Liver (tissue), 9 donors: ENCODE results near the gene KIT. TPM values are rescaled to one million over a fixed set of nuclear protein-coding genes. Genes with fewer than 3 reads are reported as not detected.

ENCODE experiments used
- DNase-seq: peaks from one replicate; pipeline ENCODE4 v3.0.0-alpha.2; 2017; ENCODE audit warnings: low spot score
- H3K27ac ChIP-seq, 2 donors: one replicate each; pipeline ENCODE4 v1.7.0; 2013; ENCODE audit warnings: inconsistent platforms in 2 of 2, low read length in 2 of 2, control low read depth in 1 of 2, low read depth in 1 of 2, mild to moderate bottlenecking in 1 of 2
- H3K27me3 ChIP-seq, 4 donors: one replicate each; pipeline versions ENCODE4 v1.6.1 to v1.7.0; 2013; ENCODE audit warnings: low read length in 3 of 4, inconsistent platforms in 1 of 4, mild to moderate bottlenecking in 1 of 4, moderate library complexity in 1 of 4; ENCODE audit not compliant: control insufficient read depth in 4 of 4, insufficient read depth in 4 of 4
- H3K36me3 ChIP-seq, 4 donors: one replicate each; pipeline versions ENCODE4 v1.6.1 to v1.7.0; 2013; ENCODE audit warnings: low read length in 3 of 4, mild to moderate bottlenecking in 3 of 4, low read depth in 1 of 4, moderate library complexity in 1 of 4; ENCODE audit not compliant: control insufficient read depth in 4 of 4, insufficient read depth in 3 of 4
- H3K4me1 ChIP-seq, 4 donors: one replicate each; pipeline versions ENCODE4 v1.6.1 to v1.7.0; 2013; ENCODE audit warnings: low read length in 3 of 4, mild to moderate bottlenecking in 3 of 4, moderate library complexity in 1 of 4; ENCODE audit not compliant: control insufficient read depth in 4 of 4, insufficient read depth in 4 of 4
- H3K4me3 ChIP-seq, 3 donors: one replicate each; pipeline versions ENCODE4 v1.6.1 to v1.7.0; 2013; ENCODE audit warnings: low read length in 3 of 3, control low read depth in 1 of 3, low read depth in 1 of 3, mild to moderate bottlenecking in 1 of 3
- H3K9ac ChIP-seq, 2 donors: one replicate each; pipeline ENCODE4 v1.7.0; 2013; ENCODE audit warnings: low read length in 2 of 2, mild to moderate bottlenecking in 2 of 2, moderate library complexity in 2 of 2, control low read depth in 1 of 2, low read depth in 1 of 2
- H3K9me3 ChIP-seq, 4 donors: one replicate each; pipeline versions ENCODE4 v1.6.1 to v1.7.0; 2013; ENCODE audit warnings: low read length in 3 of 4; ENCODE audit not compliant: control insufficient read depth in 4 of 4
- EGR1 ChIP-seq, 2 donors: IDR thresholded peaks; 2 replicates each; pipeline ENCODE4 v1.6.1; 2016 to 2018; ENCODE audit warnings: antibody characterized with exemption in 2 of 2, low read depth in 2 of 2
- FOXA1 ChIP-seq: IDR thresholded peaks from 2 replicates; pipeline ENCODE4 v1.6.1; 2016; ENCODE audit warnings: antibody characterized with exemption
- FOXA2 ChIP-seq: IDR thresholded peaks from 2 replicates; pipeline ENCODE4 v1.6.1; 2016; ENCODE audit warnings: antibody characterized with exemption
- GABPA ChIP-seq, 2 donors: IDR thresholded peaks in 1 of 2; conservative IDR thresholded peaks in 1 of 2; 2 replicates each; pipeline ENCODE4 v1.6.1; 2016; ENCODE audit warnings: antibody characterized with exemption in 2 of 2, mild to moderate bottlenecking in 1 of 2, moderate library complexity in 1 of 2
- HNF4A ChIP-seq, 2 donors: conservative IDR thresholded peaks; 2 replicates each; pipeline ENCODE4 v1.6.1; 2016; ENCODE audit warnings: antibody characterized with exemption in 2 of 2, mild to moderate bottlenecking in 2 of 2
- HNF4G ChIP-seq: IDR thresholded peaks from 2 replicates; pipeline ENCODE4 v1.6.1; 2016; ENCODE audit warnings: antibody characterized with exemption
- JUND ChIP-seq, 2 donors: IDR thresholded peaks; 2 replicates each; pipeline ENCODE4 v1.6.1; 2016; ENCODE audit warnings: antibody characterized with exemption in 2 of 2
- MAX ChIP-seq: IDR thresholded peaks from 2 replicates; pipeline ENCODE4 v1.6.1; 2016; ENCODE audit warnings: antibody characterized with exemption
- NR2F2 ChIP-seq: IDR thresholded peaks from 2 replicates; pipeline ENCODE4 v1.6.1; 2016; ENCODE audit warnings: antibody characterized with exemption
- RAD21 ChIP-seq, 2 donors: IDR thresholded peaks; 2 replicates each; pipeline ENCODE4 v1.6.1; 2016; ENCODE audit warnings: antibody characterized with exemption in 2 of 2, mild to moderate bottlenecking in 2 of 2
- REST ChIP-seq: IDR thresholded peaks from 2 replicates; pipeline ENCODE4 v1.6.1; 2016; ENCODE audit warnings: antibody characterized with exemption, mild to moderate bottlenecking
- RXRA ChIP-seq, 2 donors: IDR thresholded peaks; 2 replicates each; pipeline ENCODE4 v1.6.1; 2017 to 2018; ENCODE audit warnings: antibody characterized with exemption in 2 of 2, mild to moderate bottlenecking in 1 of 2
- SP1 ChIP-seq: IDR thresholded peaks from 2 replicates; pipeline ENCODE4 v1.6.1; 2018; ENCODE audit warnings: antibody characterized with exemption, mild to moderate bottlenecking
- TAF1 ChIP-seq: conservative IDR thresholded peaks from 2 replicates; pipeline ENCODE4 v1.6.1; 2016; ENCODE audit warnings: antibody characterized with exemption, mild to moderate bottlenecking
- YY1 ChIP-seq: IDR thresholded peaks from 2 replicates; pipeline ENCODE4 v1.6.1; 2016; ENCODE audit warnings: antibody characterized with exemption, mild to moderate bottlenecking
- WGBS: extraction: QIAGEN DNeasy Blood & Tissue Kit; methylation state at CpG from one replicate; pipeline ENCODE4 v1.1.7; 2013; 5-methylcytosine and 5-hydroxymethylcytosine counted together
- polyA plus RNA-seq, 2 donors: library from polyadenylated mRNA; stranded (reverse) in 1 of 2; unstranded in 1 of 2; fragments of 200-250 nt in 1 of 2; fragments of >200 nt in 1 of 2; fragmentation: Nextera tagmentation in 1 of 2; extraction: Ambion mirVana in 1 of 2; gene quantifications; one replicate each; pipeline versions ENCODE4 v1.2.1 to v1.2.3, GENCODE V29; 2013 to 2015
- total RNA-seq, 2 donors: library from RNA; depleted of rRNA; stranded (reverse); fragments of >200 nt; gene quantifications; one replicate each; pipeline ENCODE4 v1.2.3, GENCODE V29; 2014
- TF ChIP-seq, protein P1 (sequence below): IDR thresholded peaks from 2 replicates; pipeline ENCODE4 v1.6.1; 2016; ENCODE audit warnings: antibody characterized with exemption
- TF ChIP-seq, protein P2 (sequence below): fragments of 150-350 bp; IDR thresholded peaks from 2 replicates; pipeline ENCODE4 v1.5.1; 2017; ENCODE audit warnings: improper control_type of control experiment, low read depth, low read length; ENCODE audit not compliant: missing input control
- TF ChIP-seq, protein P3 (sequence below): IDR thresholded peaks from 2 replicates; pipeline ENCODE4 v1.6.1; 2016; ENCODE audit warnings: antibody characterized with exemption
- donor health status: healthy.
- donor health status: healthy.
- donor health status: healthy.
- donor health status: healthy.
- donor health status: healthy.

KIT gene
- total and polyA plus RNA-seq, 4 donors, result 0.06 to 5.5 (median 0.96) TPM

DNA sequence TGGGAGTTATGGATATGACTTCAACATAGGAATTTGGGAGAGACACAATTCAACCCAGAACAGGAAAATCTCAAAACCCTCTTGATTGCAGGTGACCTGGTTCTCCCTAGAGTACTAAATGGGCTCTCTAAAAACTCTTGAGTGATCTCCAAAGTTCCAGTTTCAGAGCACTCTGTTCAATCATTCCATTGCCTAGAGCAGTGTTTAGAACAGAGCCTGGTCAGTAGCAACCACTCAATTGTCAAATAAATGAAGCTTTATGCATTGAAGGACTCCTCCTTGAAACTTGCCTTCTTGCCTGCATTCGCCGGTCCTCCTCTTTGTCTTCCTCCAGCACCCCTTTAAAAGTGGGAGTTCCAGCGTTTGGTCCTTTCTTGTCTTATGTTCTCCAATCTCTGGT, 85.8 kb downstream of the KIT start:
- Histone ChIP-seq H3K9ac (no peak overlapping the region), H3K27me3 (no peaks in the 10 kb centered on the region), H3K9me3 (no peaks in the 10 kb centered on the region), H3K27ac (no peak overlapping the region), H3K4me1 (no peaks in the 10 kb centered on the region), H3K4me3 (no peak overlapping the region), H3K36me3 (peaks cover 0 to 1% (median 0%) of the 10 kb centered on the region in 4 donors)
- no peak for TF ChIP-seq HNF4G
- TF ChIP-seq FOXA1, result no peak
- no peak for TF ChIP-seq FOXA2
- TF ChIP-seq SP1, result no peak
- TF ChIP-seq GABPA (IDR thresholded peaks at IDR 0.05 in 1 of 2, conservative IDR thresholded peaks at IDR 0.05 in 1 of 2), result no peak
- no peak for TF ChIP-seq EGR1 (IDR thresholded peaks at IDR 0.05; ENCODE audit: low read depth in 2 of 2)
- TF ChIP-seq RAD21 (IDR thresholded peaks at IDR 0.05), result no peak
- TF ChIP-seq, protein P1, sequence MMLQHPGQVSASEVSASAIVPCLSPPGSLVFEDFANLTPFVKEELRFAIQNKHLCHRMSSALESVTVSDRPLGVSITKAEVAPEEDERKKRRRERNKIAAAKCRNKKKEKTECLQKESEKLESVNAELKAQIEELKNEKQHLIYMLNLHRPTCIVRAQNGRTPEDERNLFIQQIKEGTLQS, result no peak
- TF ChIP-seq YY1, result no peak
- TF ChIP-seq HNF4A (conservative IDR thresholded peaks at IDR 0.05), result no peak
- TF ChIP-seq, protein P2, sequence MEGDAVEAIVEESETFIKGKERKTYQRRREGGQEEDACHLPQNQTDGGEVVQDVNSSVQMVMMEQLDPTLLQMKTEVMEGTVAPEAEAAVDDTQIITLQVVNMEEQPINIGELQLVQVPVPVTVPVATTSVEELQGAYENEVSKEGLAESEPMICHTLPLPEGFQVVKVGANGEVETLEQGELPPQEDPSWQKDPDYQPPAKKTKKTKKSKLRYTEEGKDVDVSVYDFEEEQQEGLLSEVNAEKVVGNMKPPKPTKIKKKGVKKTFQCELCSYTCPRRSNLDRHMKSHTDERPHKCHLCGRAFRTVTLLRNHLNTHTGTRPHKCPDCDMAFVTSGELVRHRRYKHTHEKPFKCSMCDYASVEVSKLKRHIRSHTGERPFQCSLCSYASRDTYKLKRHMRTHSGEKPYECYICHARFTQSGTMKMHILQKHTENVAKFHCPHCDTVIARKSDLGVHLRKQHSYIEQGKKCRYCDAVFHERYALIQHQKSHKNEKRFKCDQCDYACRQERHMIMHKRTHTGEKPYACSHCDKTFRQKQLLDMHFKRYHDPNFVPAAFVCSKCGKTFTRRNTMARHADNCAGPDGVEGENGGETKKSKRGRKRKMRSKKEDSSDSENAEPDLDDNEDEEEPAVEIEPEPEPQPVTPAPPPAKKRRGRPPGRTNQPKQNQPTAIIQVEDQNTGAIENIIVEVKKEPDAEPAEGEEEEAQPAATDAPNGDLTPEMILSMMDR, result no peak
- TF ChIP-seq NR2F2, result no peak
- no peak for TF ChIP-seq RXRA (IDR thresholded peaks at IDR 0.05)
- TF ChIP-seq, protein P3, sequence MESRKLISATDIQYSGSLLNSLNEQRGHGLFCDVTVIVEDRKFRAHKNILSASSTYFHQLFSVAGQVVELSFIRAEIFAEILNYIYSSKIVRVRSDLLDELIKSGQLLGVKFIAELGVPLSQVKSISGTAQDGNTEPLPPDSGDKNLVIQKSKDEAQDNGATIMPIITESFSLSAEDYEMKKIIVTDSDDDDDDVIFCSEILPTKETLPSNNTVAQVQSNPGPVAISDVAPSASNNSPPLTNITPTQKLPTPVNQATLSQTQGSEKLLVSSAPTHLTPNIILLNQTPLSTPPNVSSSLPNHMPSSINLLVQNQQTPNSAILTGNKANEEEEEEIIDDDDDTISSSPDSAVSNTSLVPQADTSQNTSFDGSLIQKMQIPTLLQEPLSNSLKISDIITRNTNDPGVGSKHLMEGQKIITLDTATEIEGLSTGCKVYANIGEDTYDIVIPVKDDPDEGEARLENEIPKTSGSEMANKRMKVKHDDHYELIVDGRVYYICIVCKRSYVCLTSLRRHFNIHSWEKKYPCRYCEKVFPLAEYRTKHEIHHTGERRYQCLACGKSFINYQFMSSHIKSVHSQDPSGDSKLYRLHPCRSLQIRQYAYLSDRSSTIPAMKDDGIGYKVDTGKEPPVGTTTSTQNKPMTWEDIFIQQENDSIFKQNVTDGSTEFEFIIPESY, result no peak
- TF ChIP-seq REST, result no peak
- no peak for DNase-seq
- 74% methylated on average over 3 of the region's 3 CpGs for WGBS

DNA sequence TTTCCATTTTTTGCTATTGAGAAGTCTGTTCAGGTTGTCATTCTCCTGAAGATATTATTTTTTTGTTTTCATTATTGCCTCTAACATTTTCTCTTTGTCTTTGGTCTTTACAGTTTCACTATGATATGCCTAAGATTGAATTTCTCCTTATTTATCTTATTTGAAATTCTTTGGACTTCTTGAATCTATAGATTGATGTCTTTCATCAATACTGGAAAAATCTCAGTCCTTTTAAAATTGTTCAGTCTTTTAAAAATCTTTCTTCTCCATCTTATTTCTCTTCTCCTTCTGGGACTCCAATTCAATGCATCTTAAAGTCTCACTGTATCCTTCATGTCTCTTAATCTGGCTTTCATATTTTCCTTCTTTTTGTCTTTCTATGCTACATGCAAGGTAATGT, 86.7 kb downstream of the KIT start:
- no peak overlapping the region for H3K4me3 ChIP-seq
- no peaks in the 10 kb centered on the region for H3K27me3 ChIP-seq
- DNase-seq, result no peak
- no peaks in the 10 kb centered on the region for H3K36me3 ChIP-seq
- H3K9me3 ChIP-seq, result no peaks in the 10 kb centered on the region
- no peaks in the 10 kb centered on the region for H3K4me1 ChIP-seq
- H3K9ac ChIP-seq, result no peak overlapping the region
- no peak overlapping the region for H3K27ac ChIP-seq
- TF ChIP-seq, protein P3, result no peak
- TF ChIP-seq RAD21 (IDR thresholded peaks at IDR 0.05) (no peak), GABPA (IDR thresholded peaks at IDR 0.05 in 1 of 2, conservative IDR thresholded peaks at IDR 0.05 in 1 of 2) (no peak), SP1 (no peak), MAX (no peak), RXRA (IDR thresholded peaks at IDR 0.05) (no peak), REST (no peak), FOXA2 (no peak), FOXA1 (no peak), HNF4G (no peak), NR2F2 (no peak), EGR1 (IDR thresholded peaks at IDR 0.05; ENCODE audit: low read depth in 2 of 2) (no peak), HNF4A (conservative IDR thresholded peaks at IDR 0.05) (no peak), TAF1 (no peak), JUND (IDR thresholded peaks at IDR 0.05) (no peak)
- TF ChIP-seq, protein P1, result no peak
